Osteoblast (primary cell): ENCODE data around the gene PARD3B. TPM values are rescaled to one million over a fixed set of nuclear protein-coding genes. Genes with fewer than 3 reads are reported as not detected.

ENCODE experiments used
- DNase-seq: peaks from one replicate; pipeline ENCODE4 v3.0.0; 2011; ENCODE audit warnings: low spot score, mixed read lengths; ENCODE audit not compliant: insufficient read length; ENCODE audit errors: missing footprints
- H2AFZ ChIP-seq: 2 replicates; pipeline ENCODE4 v1.6.0; 2011; ENCODE audit warnings: mild to moderate bottlenecking, low read length
- H3K27ac ChIP-seq: 2 replicates; pipeline ENCODE4 v1.5.1; 2011; ENCODE audit warnings: mild to moderate bottlenecking, low read depth, low read length, moderate library complexity
- H3K27me3 ChIP-seq: 2 replicates; pipeline ENCODE4 v1.6.0; 2012; ENCODE audit warnings: mild to moderate bottlenecking, control low read depth, inconsistent platforms, low read length, moderate library complexity; ENCODE audit not compliant: insufficient read depth
- H3K36me3 ChIP-seq: 2 replicates; pipeline ENCODE4 v1.5.1; 2011; ENCODE audit warnings: mild to moderate bottlenecking, low read length, control low read depth, moderate library complexity; ENCODE audit not compliant: insufficient read depth
- H3K4me1 ChIP-seq: 2 replicates; pipeline ENCODE4 v1.5.1; 2011; ENCODE audit warnings: mild to moderate bottlenecking, low read length, control low read depth, moderate library complexity; ENCODE audit not compliant: insufficient read depth
- H3K4me2 ChIP-seq: 2 replicates; pipeline ENCODE4 v1.6.0; 2011; ENCODE audit warnings: mild to moderate bottlenecking, low read length; ENCODE audit not compliant: insufficient read depth
- H3K4me3 ChIP-seq: fragments of 200-600 bp; sonication (generic); 3 replicates; pipeline ENCODE4 v1.5.1; 2012; ENCODE audit warnings: mild to moderate bottlenecking, low read length, inconsistent platforms; ENCODE audit not compliant: insufficient read depth
- H3K79me2 ChIP-seq: 2 replicates; pipeline ENCODE4 v1.6.0; 2012; ENCODE audit warnings: mild to moderate bottlenecking, low read length, control low read depth, inconsistent platforms; ENCODE audit not compliant: insufficient read depth
- H3K9me3 ChIP-seq: 2 replicates; pipeline ENCODE4 v1.5.1; 2011; ENCODE audit warnings: low read depth, low read length, control low read depth
- H4K20me1 ChIP-seq: 2 replicates; pipeline ENCODE4 v1.6.0; 2012; ENCODE audit warnings: mild to moderate bottlenecking, low read length, control low read depth; ENCODE audit not compliant: insufficient read depth
- CTCF ChIP-seq: IDR thresholded peaks from 2 replicates; pipeline ENCODE4 v1.5.1; 2011; ENCODE audit warnings: mild to moderate bottlenecking, low read depth, low read length, moderate library complexity; ENCODE audit errors: extremely low read depth
- total RNA-seq: library from RNA; depleted of rRNA; stranded (reverse); fragments of >200 nt; gene quantifications from 2 replicates; pipeline ENCODE4 v1.2.3, GENCODE V29; 2012

Gene PARD3B
- total RNA-seq, 1 donor, result 22.4 TPM

GRCh38 chr2:205495819-205496218, 950.5 kb downstream of the PARD3B start:
- Histone ChIP-seq H2AFZ (no peak overlapping the region), H3K4me1 (no peaks in the 10 kb centered on the region), H3K9me3 (no peaks in the 10 kb centered on the region), H3K36me3 (no peaks in the 10 kb centered on the region), H3K27me3 (no peaks in the 10 kb centered on the region), H3K4me3 (no peak overlapping the region), H3K79me2 (no peaks in the 10 kb centered on the region), H3K27ac (no peak overlapping the region), H4K20me1 (no peaks in the 10 kb centered on the region), H3K4me2 (no peak overlapping the region)
- DNase-seq, result no peak
- no peak for TF ChIP-seq CTCF

DNA sequence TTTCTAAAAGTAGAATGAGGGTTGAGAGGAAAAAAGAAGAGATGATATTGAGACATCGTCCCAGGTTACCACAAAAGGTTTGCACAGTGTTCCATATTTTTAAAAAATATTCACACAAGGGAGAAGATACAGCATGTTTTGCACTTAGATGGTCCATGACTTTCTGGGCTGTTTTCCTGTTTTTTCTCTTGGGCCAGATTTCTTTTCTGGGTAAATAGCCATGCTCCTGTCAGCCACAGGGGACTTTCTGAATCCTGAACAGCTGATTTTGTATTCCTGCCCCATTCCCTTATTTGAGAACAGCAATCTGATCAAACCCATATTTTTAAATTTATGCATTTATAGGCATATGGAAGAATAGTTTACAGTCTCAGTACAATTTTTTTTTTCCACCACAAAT, 951.1 kb downstream of the PARD3B start:
- H3K27ac ChIP-seq, result no peak overlapping the region
- no peaks in the 10 kb centered on the region for H3K36me3 ChIP-seq
- no peak overlapping the region for H3K4me3 ChIP-seq
- no peaks in the 10 kb centered on the region for H4K20me1 ChIP-seq
- no peaks in the 10 kb centered on the region for H3K4me1 ChIP-seq
- H3K27me3 ChIP-seq, result no peaks in the 10 kb centered on the region
- no peaks in the 10 kb centered on the region for H3K79me2 ChIP-seq
- no peak for TF ChIP-seq CTCF
- no peak for DNase-seq
- H3K9me3 ChIP-seq, result no peaks in the 10 kb centered on the region
- H3K4me2 ChIP-seq, result no peak overlapping the region
- no peak overlapping the region for H2AFZ ChIP-seq

GRCh38 chr2:205496772-205497171, 951.5 kb downstream of the PARD3B start:
- H3K4me3 ChIP-seq, result no peak overlapping the region
- no peaks in the 10 kb centered on the region for H4K20me1 ChIP-seq
- H3K27me3 ChIP-seq, result no peaks in the 10 kb centered on the region
- TF ChIP-seq CTCF, result no peak
- no peaks in the 10 kb centered on the region for H3K4me1 ChIP-seq
- no peaks in the 10 kb centered on the region for H3K36me3 ChIP-seq
- H3K9me3 ChIP-seq, result no peaks in the 10 kb centered on the region
- no peak overlapping the region for H3K4me2 ChIP-seq
- H3K27ac ChIP-seq, result no peak overlapping the region
- DNase-seq, result no peak
- no peak overlapping the region for H2AFZ ChIP-seq
- no peaks in the 10 kb centered on the region for H3K79me2 ChIP-seq

- Histone ChIP-seq H4K20me1 (no peaks in the 10 kb centered on the region), H3K9me3 (no peaks in the 10 kb centered on the region), H3K79me2 (no peaks in the 10 kb centered on the region), H3K36me3 (no peaks in the 10 kb centered on the region), H3K27me3 (no peaks in the 10 kb centered on the region), H3K4me3 (no peak overlapping the region), H2AFZ (no peak overlapping the region), H3K27ac (no peak overlapping the region), H3K4me2 (no peak overlapping the region), H3K4me1 (no peaks in the 10 kb centered on the region)
- TF ChIP-seq CTCF, result no peak
- no peak for DNase-seq
Measured at GRCh38 chr2:205499006-205499405, 953.7 kb downstream of the PARD3B start.
